GM08714 (cell line): ENCODE measurements around the gene ARMC5.
A peak's percentile ranks its signal among the peaks of the same experiment; 100 is the strongest.

Experiments used
- H3K4me3 ChIP-seq: fragments of 200-500 bp; sonication (Bioruptor generic); 2 replicates; pipeline ENCODE4 v1.5.1; 2014; ENCODE audit warnings: mild to moderate bottlenecking, low read length, inconsistent platforms
- ZNF274 ChIP-seq: IDR thresholded peaks from 2 replicates; pipeline ENCODE4 v1.6.1; 2012; ENCODE audit warnings: mild to moderate bottlenecking, low read depth, low read length

The ARMC5 gene

GRCh38 chr16:31504159-31504558, 44.9 kb downstream of the ARMC5 start:
- TF ChIP-seq ZNF274: no peak
- no peak overlapping the region for H3K4me3 ChIP-seq

DNA sequence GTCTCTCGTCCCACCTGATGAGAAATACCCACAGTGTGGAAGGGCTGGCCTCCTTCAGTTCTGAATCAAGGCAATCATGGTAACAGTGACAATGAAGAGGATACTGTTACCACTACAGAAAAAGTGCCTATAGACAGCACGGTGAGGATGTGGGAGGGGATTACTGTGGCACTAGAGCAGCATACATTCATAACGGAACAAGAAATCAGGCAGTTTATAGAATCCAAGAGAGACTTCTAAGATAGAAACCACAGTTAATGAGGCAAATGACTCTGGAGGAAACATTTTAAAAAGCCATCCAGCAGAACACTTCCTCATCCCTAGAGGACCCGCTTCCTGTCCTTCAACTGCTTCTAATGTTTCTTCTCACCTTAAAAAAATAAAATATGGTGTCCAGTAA, 46.2 kb downstream of the ARMC5 start:
- no peak for TF ChIP-seq ZNF274
- H3K4me3 ChIP-seq: no peak overlapping the region

GRCh38 chr16:31507617-31507928, 48.3 kb downstream of the ARMC5 start:
- H3K4me3 ChIP-seq: peak overlapping the region; percentile 95
- TF ChIP-seq ZNF274: no peak

- H3K4me3 ChIP-seq: peak within 1 kb of the TSS; percentile 95
- no peak for TF ChIP-seq ZNF274
Observed at GRCh38 chr16:31507929-31508705, 48.8 kb downstream of the ARMC5 start, which contains the start of gene RUSF1. RUSF1 (minus strand) TSS chr16:31508391; CDS start chr16:31508373, 18 bp downstream.

- H3K4me3 ChIP-seq: peak overlapping the region; percentile 95
- TF ChIP-seq ZNF274: no peak
Observed at GRCh38 chr16:31508706-31509195, 49.5 kb downstream of the ARMC5 start.

- H3K4me3 ChIP-seq: no peak overlapping the region
- TF ChIP-seq ZNF274: no peak
Observed at GRCh38 chr16:31513126-31513525, 53.8 kb downstream of the ARMC5 start.

GRCh38 chr16:31513884-31514283, 54.6 kb downstream of the ARMC5 start:
- no peak overlapping the region for H3K4me3 ChIP-seq
- no peak for TF ChIP-seq ZNF274
